Muscle of leg (tissue), 11 donors: ENCODE results near the gene NUDT16L1. TPM values are rescaled to one million over a fixed set of nuclear protein-coding genes. Genes with fewer than 3 reads are reported as not detected.
"Not testable (repeated sequence)": the region's sequence is repeated elsewhere in the genome, so short reads cannot be mapped to it uniquely, and the experiment has no call there.

Experiments
- DNase-seq: peaks from one replicate; pipeline ENCODE4 v3.0.0; 2013
- H3K27ac ChIP-seq: one replicate; pipeline ENCODE4 v1.5.1; 2013; ENCODE audit warnings: mild to moderate bottlenecking, low read length, control low read depth
- H3K27me3 ChIP-seq: one replicate; pipeline ENCODE4 v1.6.1; 2013; ENCODE audit warnings: low read length; ENCODE audit not compliant: control insufficient read depth, insufficient read depth
- H3K36me3 ChIP-seq: one replicate; pipeline ENCODE4 v1.6.1; 2013; ENCODE audit warnings: low read length; ENCODE audit not compliant: control insufficient read depth, insufficient read depth
- H3K4me1 ChIP-seq: one replicate; pipeline ENCODE4 v1.6.1; 2013; ENCODE audit warnings: low read length; ENCODE audit not compliant: control insufficient read depth, insufficient read depth
- H3K4me3 ChIP-seq: one replicate; pipeline ENCODE4 v1.5.1; 2013; ENCODE audit warnings: low read length, control low read depth
- H3K9me3 ChIP-seq: replicated peaks from 2 replicates; pipeline ENCODE4 v1.6.1; 2013; ENCODE audit warnings: low read depth, low read length; ENCODE audit not compliant: control insufficient read depth
- WGBS: methylation state at CpG from one replicate; pipeline ENCODE4 v1.1.5; 2013; ENCODE audit warnings: missing lambda C conversion rate; ENCODE audit not compliant: insufficient coverage; 5-methylcytosine and 5-hydroxymethylcytosine counted together
- polyA plus RNA-seq, 8 donors: library from polyadenylated mRNA; unstranded; fragments of 120-200 nt; gene quantifications; one replicate each; pipeline versions ENCODE4 v1.2.1 to v1.2.3, GENCODE V29; 2013; ENCODE audit warnings: inconsistent platforms in 1 of 8, low replicate concordance in 1 of 8; ENCODE audit not compliant: insufficient read length in 8 of 8, insufficient read depth in 1 of 8
- total RNA-seq: library from RNA; stranded (reverse); fragments of 120-200 nt; gene quantifications from one replicate; pipeline ENCODE4 v1.2.4, GENCODE V29; 2013

Gene NUDT16L1
- total and polyA plus RNA-seq, 9 donors = 24.9 to 32.2 (median 27.8) TPM

- H3K27me3 ChIP-seq = no peaks in the 10 kb centered on the region
- H3K9me3 ChIP-seq = no peaks in the 10 kb centered on the region
- no peak overlapping the region for H3K27ac ChIP-seq
- WGBS = 84% methylated on average over 4 of the region's 4 CpGs
- H3K4me3 ChIP-seq = no peak overlapping the region
- no peaks in the 10 kb centered on the region for H3K36me3 ChIP-seq
- peaks cover 12% of the 10 kb centered on the region for H3K4me1 ChIP-seq
- DNase-seq = no peak
Observed at GRCh38 chr16:4736546-4736945, 43.2 kb downstream of the NUDT16L1 start.

GRCh38 chr16:4737545-4737944, 44.2 kb downstream of the NUDT16L1 start:
- Histone ChIP-seq H3K4me3 (no peak overlapping the region), H3K36me3 (no peaks in the 10 kb centered on the region), H3K4me1 (peaks cover 12% of the 10 kb centered on the region), H3K27me3 (no peaks in the 10 kb centered on the region), H3K27ac (no peak overlapping the region), H3K9me3 (no peaks in the 10 kb centered on the region)
- DNase-seq = no peak
- WGBS = 86% methylated on average over 7 of the region's 15 CpGs

GRCh38 chr16:4738370-4738769, 45.0 kb downstream of the NUDT16L1 start:
- not testable (repeated sequence) for H3K27ac ChIP-seq, H3K4me3 ChIP-seq, H3K36me3 ChIP-seq, H3K9me3 ChIP-seq, H3K27me3 ChIP-seq, DNase-seq
- 84% methylated on average over 3 of the region's 5 CpGs for WGBS
- H3K4me1 ChIP-seq = peaks cover 16% of the 10 kb centered on the region

DNA sequence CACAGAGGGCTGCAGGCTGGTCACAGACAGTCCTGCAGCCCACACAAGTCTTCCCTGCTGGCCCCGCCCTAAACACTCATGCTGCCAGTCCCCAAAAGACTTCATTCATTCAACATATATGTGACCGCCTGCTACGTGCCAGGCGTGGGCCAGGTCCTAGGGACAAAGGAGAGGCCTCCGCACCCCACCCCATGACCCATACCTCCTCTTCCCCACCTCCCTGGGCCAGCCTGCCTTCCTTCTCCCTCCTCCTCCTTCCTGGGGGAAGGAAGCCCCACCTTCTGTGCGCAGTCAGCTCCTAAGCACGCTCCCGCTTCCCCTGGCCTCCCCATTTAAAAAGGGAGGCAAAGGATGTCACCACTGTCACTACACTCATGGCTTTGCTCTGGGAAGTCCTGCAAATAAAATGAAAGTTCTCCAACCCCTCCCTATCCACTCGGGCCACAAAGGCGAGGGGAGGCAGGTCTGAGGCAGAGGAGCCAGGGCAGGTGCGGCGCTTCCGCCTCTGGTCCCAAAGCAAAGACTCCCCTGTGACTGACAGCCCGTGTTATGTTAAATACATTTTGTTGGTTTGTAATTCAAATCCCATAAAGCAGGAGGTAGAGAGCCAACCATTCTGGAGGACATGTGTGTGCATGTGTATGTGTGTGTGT, 50.0 kb downstream of the NUDT16L1 start:
- 31% methylated on average over 13 of the region's 14 CpGs for WGBS
- Histone ChIP-seq H3K4me1 (peaks cover 16% of the 10 kb centered on the region), H3K36me3 (peaks cover under 1% of the 10 kb centered on the region), H3K9me3 (no peaks in the 10 kb centered on the region), H3K4me3 (no peak overlapping the region), H3K27me3 (no peaks in the 10 kb centered on the region), H3K27ac (no peak overlapping the region)
- DNase-seq = no peak

GRCh38 chr16:4744555-4745273, 51.4 kb downstream of the NUDT16L1 start:
- WGBS = 69% methylated on average over 10 of the region's 13 CpGs
- no peak for DNase-seq
- peaks cover 11% of the 10 kb centered on the region for H3K36me3 ChIP-seq
- H3K9me3 ChIP-seq = no peaks in the 10 kb centered on the region
- H3K4me1 ChIP-seq = peaks cover 16% of the 10 kb centered on the region
- no peak overlapping the region for H3K4me3 ChIP-seq
- H3K27ac ChIP-seq = no peak overlapping the region
- H3K27me3 ChIP-seq = no peaks in the 10 kb centered on the region

GRCh38 chr16:4745274-4745569, 51.9 kb downstream of the NUDT16L1 start:
- no peaks in the 10 kb centered on the region for H3K27me3 ChIP-seq
- WGBS = 62% methylated on average over 2 of the region's 3 CpGs
- peaks cover 16% of the 10 kb centered on the region for H3K4me1 ChIP-seq
- H3K36me3 ChIP-seq = peaks cover 16% of the 10 kb centered on the region
- H3K27ac ChIP-seq = no peak overlapping the region
- H3K9me3 ChIP-seq = no peaks in the 10 kb centered on the region
- DNase-seq = no peak
- no peak overlapping the region for H3K4me3 ChIP-seq

Other genes starting within 250 kb of the NUDT16L1 start
- 25.1 TPM for gene NMRAL1, start 218.9 kb upstream of the NUDT16L1 start, total RNA-seq
- 10 to 100 TPM; 13.1 to 24.0 (median 16.0) TPM for gene NMRAL1, start 218.9 kb upstream of the NUDT16L1 start, polyA plus RNA-seq
- gene HMOX2, start 217.2 kb upstream of the NUDT16L1 start, total RNA-seq = 44.6 TPM
- 10 to 100 TPM; 37.2 to 53.0 (median 47.8) TPM for gene HMOX2, start 217.2 kb upstream of the NUDT16L1 start, polyA plus RNA-seq
- gene CDIP1, start 154.8 kb upstream of the NUDT16L1 start, total RNA-seq = 16.3 TPM
- 10 to 100 TPM; 33.1 to 47.4 (median 38.2) TPM for gene CDIP1, start 154.8 kb upstream of the NUDT16L1 start, polyA plus RNA-seq
- 0.53 TPM for gene C16orf96, start 137.2 kb upstream of the NUDT16L1 start, total RNA-seq
- gene C16orf96, start 137.2 kb upstream of the NUDT16L1 start, polyA plus RNA-seq = under 1 TPM; 0.29 to 0.91 (median 0.54) TPM
- 7.4 TPM for gene UBALD1, start 78.7 kb upstream of the NUDT16L1 start, total RNA-seq
- gene UBALD1, start 78.7 kb upstream of the NUDT16L1 start, polyA plus RNA-seq = 10 to 100 TPM; 18.2 to 24.5 (median 23.2) TPM
- gene MGRN1, start 68.7 kb upstream of the NUDT16L1 start, total RNA-seq = 15.9 TPM
- gene MGRN1, start 68.7 kb upstream of the NUDT16L1 start, polyA plus RNA-seq = 10 to 100 TPM; 32.9 to 50.7 (median 37.9) TPM
- 18.0 TPM for gene ANKS3, start 40.7 kb downstream of the NUDT16L1 start, total RNA-seq
- gene ANKS3, start 40.7 kb downstream of the NUDT16L1 start, polyA plus RNA-seq = 10 to 100 TPM; 12.0 to 19.6 (median 16.0) TPM
- gene DNAAF8, start 41.0 kb downstream of the NUDT16L1 start, total RNA-seq = 0.66 TPM
- gene DNAAF8, start 41.0 kb downstream of the NUDT16L1 start, polyA plus RNA-seq = 1 to 10 TPM in 3 of 8 donors, under 1 TPM in 5; 0.46 to 1.4 (median 0.83) TPM
- gene ZNF500, start 73.6 kb downstream of the NUDT16L1 start, total RNA-seq = 10.4 TPM
- gene ZNF500, start 73.6 kb downstream of the NUDT16L1 start, polyA plus RNA-seq = 10 to 100 TPM in 4 of 8 donors, 1 to 10 TPM in 4; 9.0 to 12.9 (median 9.9) TPM
- gene SEPTIN12, start 94.8 kb downstream of the NUDT16L1 start, total RNA-seq = not detected
- gene SEPTIN12, start 94.8 kb downstream of the NUDT16L1 start, polyA plus RNA-seq = under 1 TPM in 1 of 8 donors, not detected in 7; 0.30 TPM
- gene SMIM22, start 101.8 kb downstream of the NUDT16L1 start, total RNA-seq = not detected
- gene SMIM22, start 101.8 kb downstream of the NUDT16L1 start, polyA plus RNA-seq = 1 to 10 TPM in 2 of 8 donors, under 1 TPM in 2, not detected in 4; 0.31 to 3.2 (median 0.94) TPM
- gene ROGDI, start 109.1 kb downstream of the NUDT16L1 start, total RNA-seq = 8.5 TPM
- gene ROGDI, start 109.1 kb downstream of the NUDT16L1 start, polyA plus RNA-seq = 10 to 100 TPM; 12.8 to 17.0 (median 14.7) TPM
- gene GLYR1, start 153.7 kb downstream of the NUDT16L1 start, total RNA-seq = 29.8 TPM
- 10 to 100 TPM; 49.8 to 57.1 (median 51.5) TPM for gene GLYR1, start 153.7 kb downstream of the NUDT16L1 start, polyA plus RNA-seq
- 9.9 TPM for gene UBN1, start 153.9 kb downstream of the NUDT16L1 start, total RNA-seq
- gene UBN1, start 153.9 kb downstream of the NUDT16L1 start, polyA plus RNA-seq = 10 to 100 TPM; 13.4 to 24.6 (median 19.5) TPM
- gene PPL, start 243.6 kb downstream of the NUDT16L1 start, total RNA-seq = 1.1 TPM
- gene PPL, start 243.6 kb downstream of the NUDT16L1 start, polyA plus RNA-seq = 10 to 100 TPM in 1 of 8 donors, 1 to 10 TPM in 4, under 1 TPM in 3; 0.53 to 18.3 (median 1.1) TPM